GM04504 (cell line): ENCODE data around the gene DOCK1.

ENCODE experiments used
- DNase-seq: peaks from one replicate; pipeline ENCODE4 v3.0.0-alpha.2; 2012; ENCODE audit warnings: low read depth

DOCK1 gene

GRCh38 chr10:127402596-127403409 lies 497.6 kb downstream of the DOCK1 start:
- DNase-seq: no peak

GRCh38 chr10:127405221-127405620 lies 500.0 kb downstream of the DOCK1 start:
- peak; percentile 25 for DNase-seq

GRCh38 chr10:127406018-127406550 lies 500.9 kb downstream of the DOCK1 start:
- DNase-seq: no peak

- no peak for DNase-seq
These were observed 502.3 kb downstream of the DOCK1 start for GRCh38 chr10:127407551-127407950.

- no peak for DNase-seq
These were observed 503.0 kb downstream of the DOCK1 start for GRCh38 chr10:127408112-127408710.

- DNase-seq: peak; percentile 28
These were observed 503.5 kb downstream of the DOCK1 start for GRCh38 chr10:127408733-127409132.

- no peak for DNase-seq
These were observed 504.8 kb downstream of the DOCK1 start for GRCh38 chr10:127410030-127410429.

- DNase-seq: no peak
These were observed 505.8 kb downstream of the DOCK1 start for GRCh38 chr10:127411062-127411461.

GRCh38 chr10:127413326-127413725 lies 508.1 kb downstream of the DOCK1 start:
- DNase-seq: no peak

- DNase-seq: no peak
These were observed 508.8 kb downstream of the DOCK1 start for GRCh38 chr10:127414024-127414423.

GRCh38 chr10:127415116-127415515 lies 509.9 kb downstream of the DOCK1 start:
- no peak for DNase-seq

GRCh38 chr10:127415901-127416581 lies 510.8 kb downstream of the DOCK1 start:
- DNase-seq: no peak

GRCh38 chr10:127417031-127417430 lies 511.8 kb downstream of the DOCK1 start:
- DNase-seq: no peak

- no peak for DNase-seq
These were observed 512.6 kb downstream of the DOCK1 start for GRCh38 chr10:127417686-127418401.

- no peak for DNase-seq
These were observed 513.4 kb downstream of the DOCK1 start for GRCh38 chr10:127418536-127419168.

- no peak for DNase-seq
These were observed 515.0 kb downstream of the DOCK1 start for GRCh38 chr10:127420138-127420684.

GRCh38 chr10:127423218-127423915 lies 518.1 kb downstream of the DOCK1 start:
- no peak for DNase-seq

GRCh38 chr10:127424594-127425264 lies 519.5 kb downstream of the DOCK1 start:
- DNase-seq: no peak

- peak; percentile 11 for DNase-seq
These were observed 521.5 kb downstream of the DOCK1 start for GRCh38 chr10:127426746-127427145.

- DNase-seq: no peak
These were observed 522.7 kb downstream of the DOCK1 start for GRCh38 chr10:127427926-127428325.
